HG03135 (cell line): ENCODE measurements around the gene CTBS.
"Not testable (repeated sequence)": the region's sequence is repeated elsewhere in the genome, so short reads cannot be mapped to it uniquely, and the experiment has no call there.

Experiments
- ATAC-seq: cut with Tn5 transposase; IDR thresholded peaks from one replicate; pipeline ENCODE4 v1.9.1; 2021; ENCODE audit warnings: mild to moderate bottlenecking, moderate library complexity; ENCODE audit not compliant: unreplicated experiment

Gene CTBS

DNA sequence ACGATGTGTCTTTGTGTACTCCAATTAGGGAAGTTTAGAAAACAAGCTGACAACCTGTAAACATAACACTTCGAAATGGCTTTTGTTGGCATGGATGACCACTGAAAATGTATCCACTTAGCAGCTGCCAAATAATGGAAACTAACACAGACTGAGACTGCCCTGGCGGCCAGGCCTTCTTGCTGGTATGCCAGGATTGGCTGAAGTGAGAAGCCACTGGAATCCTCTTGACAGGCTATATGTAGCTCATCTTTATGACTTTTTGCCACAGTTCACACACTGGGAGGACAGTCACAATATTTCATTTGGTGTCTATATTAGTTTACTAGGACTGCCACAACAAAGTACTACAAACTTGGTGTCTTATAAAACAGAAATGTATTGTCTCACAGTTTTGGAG lies 12.9 kb upstream of the CTBS start:
- ATAC-seq, result no peak

DNA sequence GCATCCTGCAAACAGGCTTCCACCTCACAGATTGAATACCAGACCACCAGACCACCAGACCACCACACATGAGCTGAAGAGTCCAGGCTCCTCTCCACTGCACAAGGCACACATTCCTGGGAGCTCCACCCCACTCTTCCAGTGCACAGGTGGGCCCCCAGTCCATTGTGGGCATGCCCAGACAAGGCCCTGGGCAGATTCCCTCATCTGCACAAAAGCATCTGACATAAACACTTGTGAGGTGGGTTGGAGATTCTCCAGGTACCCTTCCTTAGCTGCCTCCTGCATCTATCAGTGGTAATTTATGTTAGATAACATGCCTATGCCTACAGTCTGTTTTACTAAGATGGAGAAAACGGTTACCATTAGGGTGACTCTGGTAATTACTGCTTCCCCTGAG lies 11.6 kb upstream of the CTBS start:
- ATAC-seq, result no peak

DNA sequence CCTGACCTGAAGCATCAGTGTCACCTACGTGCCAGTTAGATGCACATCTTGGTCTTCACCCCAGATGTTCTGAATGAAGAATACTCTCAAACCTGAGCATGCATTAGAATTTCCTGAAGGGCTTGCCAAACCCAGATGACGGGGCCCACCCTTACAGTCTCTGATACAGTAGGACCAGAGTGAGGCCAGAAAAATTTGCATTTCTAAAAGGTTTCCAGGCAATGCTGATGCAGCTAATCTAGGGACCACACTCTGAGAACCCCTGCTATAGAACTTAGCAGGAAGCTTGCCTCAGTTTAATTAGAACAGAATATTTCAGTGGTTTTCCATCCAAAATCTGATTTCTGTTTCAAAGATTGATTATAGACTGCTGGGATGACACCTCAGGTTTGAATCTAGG lies 9.9 kb upstream of the CTBS start:
- ATAC-seq, result no peak

DNA sequence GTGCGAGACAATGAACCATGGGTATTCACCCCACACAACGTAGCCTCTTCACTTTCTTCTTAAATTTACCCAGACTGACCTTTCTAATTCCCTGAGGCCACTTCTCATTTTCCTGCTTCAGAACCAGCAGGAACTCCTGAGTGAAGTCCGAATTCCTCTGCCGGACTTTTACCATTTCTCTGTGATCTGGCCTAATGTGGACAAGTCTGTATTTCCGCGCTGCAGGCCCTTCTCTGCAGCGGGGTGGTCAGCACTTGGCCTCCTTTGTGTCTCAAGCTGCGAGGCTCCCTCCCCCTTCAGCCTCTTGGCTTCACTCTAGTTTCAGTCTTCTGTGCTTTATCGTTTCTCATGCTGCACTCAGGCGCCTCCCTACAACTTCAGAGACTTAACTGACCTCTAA lies 9.4 kb upstream of the CTBS start:
- ATAC-seq, result no peak

DNA sequence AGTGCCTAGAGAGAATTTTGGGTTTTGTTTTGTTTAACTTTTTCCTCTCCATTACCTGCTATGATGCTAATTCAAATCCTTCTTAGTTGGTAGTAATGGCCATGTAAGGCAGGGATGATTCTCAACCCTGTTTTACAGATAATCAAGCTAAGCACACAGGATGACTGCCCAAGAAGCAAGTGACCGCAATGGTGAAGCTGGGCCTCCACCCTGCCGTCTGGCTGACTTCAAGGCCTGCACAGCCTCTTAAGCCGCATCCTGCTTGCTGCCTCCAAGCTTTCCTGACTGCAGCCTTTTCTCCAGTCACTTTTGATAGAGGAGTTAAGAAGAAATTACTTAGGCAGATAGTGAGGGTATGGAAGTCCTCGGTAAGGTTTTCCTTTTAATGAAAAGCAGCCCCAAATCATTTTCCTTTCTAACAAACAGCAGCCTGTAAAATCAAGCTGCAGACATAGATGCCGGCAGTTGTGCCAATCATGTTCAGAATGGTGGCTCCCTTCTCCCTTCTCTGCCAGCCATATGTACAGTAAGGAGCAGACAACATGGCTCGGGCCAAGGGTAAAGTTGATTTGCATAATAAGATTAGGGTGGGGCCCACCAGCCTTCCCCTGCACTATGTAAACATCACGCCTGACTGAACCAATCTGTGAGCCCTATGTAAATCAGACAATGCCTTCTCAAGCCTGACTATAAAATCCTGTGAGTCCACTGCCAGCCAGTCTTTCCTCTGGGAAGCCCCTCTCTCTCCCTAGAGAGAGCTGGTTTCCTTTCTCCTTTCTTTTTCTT lies 8.8 kb upstream of the CTBS start:
- no peak for ATAC-seq

DNA sequence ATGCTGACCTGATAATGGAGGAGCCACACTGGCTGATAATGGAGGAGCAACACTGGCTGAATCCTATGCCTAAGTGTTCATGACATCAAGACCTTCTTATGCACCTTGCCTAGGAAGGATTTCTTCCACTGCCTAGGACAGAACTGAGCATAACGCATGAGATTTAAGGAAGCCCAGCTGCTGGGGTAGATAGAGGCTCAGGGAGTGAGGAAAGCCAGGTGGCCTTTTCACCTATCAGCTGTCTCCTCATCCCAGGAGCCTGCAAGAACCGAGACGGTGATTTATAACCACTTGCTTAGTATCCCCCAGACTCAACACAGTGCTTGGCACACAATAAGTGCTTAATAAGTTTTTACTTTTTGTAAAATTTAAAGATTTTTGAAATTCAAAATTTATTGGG lies 7.4 kb upstream of the CTBS start:
- ATAC-seq, result no peak

DNA sequence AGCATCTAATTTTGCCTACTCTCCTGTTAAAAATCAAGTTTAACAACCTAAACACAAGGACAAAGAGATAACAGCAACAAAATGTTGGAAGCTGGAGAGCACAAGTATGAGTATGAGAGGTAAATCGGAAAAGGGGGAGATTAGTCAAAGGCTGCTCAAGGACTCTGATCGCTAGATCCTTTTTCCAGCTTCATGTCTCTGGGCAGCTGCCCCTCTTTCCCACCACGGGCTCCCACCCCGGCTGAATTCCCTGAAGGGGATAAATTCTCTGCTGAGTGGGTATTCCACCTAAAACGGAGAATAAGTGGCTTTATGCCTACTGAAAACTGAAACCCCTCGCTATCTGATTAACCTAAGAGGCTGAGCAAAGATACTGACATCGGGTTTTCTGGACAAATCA lies 696 bp upstream of the CTBS start:
- ATAC-seq, result no peak

DNA sequence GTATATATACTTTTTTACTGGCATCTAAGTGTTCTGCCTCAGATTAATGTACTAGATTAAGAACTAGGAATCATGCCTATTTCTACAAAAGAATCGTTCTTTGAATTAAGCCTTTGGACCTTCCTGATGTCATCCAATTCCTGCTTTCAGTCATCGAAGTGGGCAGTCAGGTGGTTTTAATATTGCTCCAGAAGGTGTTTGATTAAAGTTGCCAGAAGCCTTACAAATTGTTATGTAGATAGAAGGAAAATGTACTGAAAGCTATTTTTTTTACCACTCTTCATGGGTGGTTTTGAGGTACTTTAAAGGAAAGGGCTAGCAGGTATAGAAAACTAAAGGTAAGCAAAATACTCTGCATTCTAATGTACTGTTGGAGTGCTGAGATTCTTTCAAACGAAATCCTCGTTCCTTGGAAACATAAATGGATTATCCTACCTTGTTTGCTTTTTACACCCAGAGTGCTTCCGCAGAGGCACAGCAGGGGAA lies 716 bp downstream of the CTBS start:
- ATAC-seq, result no peak

DNA sequence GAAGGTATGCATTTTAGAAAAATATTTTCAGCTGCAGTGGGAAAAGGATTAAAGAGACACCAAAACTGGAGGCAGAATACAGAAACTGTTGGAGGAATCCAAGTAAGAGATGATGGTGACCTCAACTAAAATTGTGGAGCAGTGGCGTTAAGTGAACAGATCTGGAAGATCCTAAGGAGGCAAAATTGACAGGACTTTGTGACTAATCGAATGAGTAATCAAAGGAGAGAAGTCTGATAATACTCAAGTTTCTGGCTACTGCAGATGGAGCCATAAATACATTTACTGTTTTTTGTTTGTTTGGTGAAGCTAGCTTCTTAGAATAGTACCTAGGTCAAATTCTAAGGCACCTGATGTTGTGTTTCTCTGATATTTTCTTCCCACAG lies 3.1 kb downstream of the CTBS start:
- no peak for ATAC-seq

DNA sequence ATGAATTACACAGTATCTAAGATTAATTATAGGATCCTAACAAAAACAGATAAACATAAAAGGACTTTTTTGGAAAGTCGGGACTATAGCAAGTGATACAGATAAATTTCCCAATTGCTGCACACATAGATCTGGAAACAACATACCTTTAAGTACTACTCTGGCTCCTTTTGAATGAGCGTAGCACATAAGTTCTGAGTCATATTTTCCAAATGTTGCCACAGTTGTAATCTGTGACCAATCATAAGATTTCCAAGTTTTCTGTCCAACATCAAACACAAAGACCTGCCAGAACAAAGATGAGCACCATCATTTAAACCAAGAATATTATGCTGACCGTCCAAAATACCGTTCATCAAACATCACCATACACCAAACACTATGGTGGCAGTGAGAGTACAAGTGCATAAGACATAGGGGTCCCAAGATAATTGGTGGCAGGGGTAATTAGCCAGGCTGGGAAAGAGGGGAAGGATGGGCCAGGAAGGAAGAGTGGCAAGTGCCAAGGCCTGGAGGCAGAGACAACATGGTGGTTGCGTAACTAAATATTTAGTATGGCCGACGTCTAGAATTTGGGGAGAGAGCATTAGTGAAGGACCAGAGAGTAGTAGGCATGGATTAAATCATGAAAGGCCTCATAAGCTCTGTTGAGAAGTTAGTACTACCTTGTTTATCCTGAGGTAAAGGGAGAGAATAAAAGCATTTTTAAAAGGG lies 3.6 kb downstream of the CTBS start:
- ATAC-seq, result no peak

DNA sequence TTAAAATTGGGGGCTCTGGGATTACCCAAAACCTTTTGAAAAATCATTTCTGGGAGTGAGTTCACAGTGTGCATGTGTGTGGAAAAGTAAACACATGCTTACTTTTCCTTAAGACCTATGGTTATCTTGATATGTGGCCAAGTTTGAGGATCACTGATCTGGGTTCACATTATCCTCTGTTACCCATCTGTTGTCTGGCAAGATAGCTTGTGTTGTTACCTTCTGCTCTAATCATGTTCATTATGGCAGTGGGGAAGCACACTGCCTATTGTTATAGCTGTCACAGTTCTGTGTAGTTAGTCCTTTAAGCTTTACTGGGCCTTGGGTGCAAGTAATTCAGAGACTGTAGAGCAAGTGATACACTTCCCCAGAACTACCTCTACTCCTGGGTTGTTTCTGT lies 5.0 kb downstream of the CTBS start:
- ATAC-seq, result no peak

DNA sequence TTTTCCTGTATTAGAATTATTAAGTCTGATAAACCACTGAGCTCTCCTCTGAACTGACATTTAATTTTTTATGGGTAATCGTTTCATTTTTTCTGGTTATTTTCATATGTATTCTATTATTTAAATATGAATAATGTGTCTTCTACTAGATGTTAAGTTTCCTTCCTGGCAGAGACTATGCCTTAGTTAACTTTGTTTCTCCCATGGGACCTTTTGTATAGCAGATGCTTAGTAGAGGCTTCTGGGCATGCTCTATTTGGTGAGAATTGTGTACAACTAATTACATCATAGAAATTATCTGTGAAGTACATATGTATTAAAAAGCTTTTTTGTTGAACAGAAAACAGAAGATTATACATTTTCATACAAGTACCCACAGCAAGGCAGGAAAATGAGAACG lies 23.4 kb downstream of the CTBS start:
- ATAC-seq, result no peak

DNA sequence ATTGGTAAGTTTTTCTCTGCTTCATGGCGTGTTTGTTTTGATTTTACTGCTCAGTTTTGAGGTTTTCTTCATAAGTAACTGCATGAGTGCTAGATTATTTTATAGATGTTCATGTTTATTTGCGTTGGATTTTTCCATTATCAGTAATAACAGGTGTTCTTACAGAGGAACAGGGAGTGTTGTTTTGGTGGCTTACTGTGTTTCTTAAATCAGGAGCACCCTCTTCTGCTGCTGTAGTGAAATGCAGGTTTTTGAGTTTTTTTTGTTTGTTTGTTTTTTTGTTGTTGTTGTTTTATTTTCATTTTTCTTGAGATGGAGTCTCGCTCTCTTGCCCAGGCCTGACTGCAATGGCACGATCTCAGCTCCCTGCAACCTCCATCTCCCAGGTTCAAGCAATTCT lies 32.6 kb downstream of the CTBS start:
- no peak for ATAC-seq

DNA sequence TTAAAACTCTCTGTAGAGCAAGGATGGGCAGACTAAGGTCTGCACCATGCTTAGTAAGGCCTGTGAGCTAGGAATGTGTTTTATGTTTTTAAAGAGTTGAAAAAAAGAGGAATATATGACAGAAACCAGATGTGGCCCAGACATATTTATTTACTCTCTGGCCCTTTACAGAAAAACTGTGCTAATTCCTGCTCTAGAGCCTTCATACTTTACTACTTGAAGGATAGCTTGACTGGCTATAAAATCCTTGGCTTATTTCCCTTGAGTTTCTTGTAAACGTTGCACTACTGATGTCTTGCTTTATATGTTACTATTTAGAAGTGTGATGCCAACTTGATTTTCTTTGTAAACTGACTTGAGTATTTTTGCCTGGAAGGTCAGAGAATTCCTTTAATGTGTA lies 33.5 kb downstream of the CTBS start:
- ATAC-seq, result no peak

DNA sequence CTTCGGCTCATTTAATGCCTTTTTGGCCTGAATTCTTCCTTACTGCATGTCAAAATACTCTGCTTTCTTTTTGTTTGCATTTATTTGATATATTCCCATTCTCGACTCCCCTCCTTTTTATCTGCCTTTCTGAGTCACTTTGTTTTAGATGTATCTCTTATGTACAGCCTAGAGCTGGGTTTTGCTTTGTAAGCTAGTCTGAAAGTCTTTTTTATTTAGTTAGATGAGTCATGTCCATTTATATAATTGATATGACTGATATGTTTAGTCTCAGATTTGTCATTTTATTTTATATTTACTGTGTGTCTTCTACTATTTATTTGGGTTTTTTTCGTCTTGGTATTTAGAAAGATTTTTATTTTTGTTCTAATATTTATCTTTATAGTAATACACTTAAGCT lies 34.3 kb downstream of the CTBS start:
- ATAC-seq, result no peak

DNA sequence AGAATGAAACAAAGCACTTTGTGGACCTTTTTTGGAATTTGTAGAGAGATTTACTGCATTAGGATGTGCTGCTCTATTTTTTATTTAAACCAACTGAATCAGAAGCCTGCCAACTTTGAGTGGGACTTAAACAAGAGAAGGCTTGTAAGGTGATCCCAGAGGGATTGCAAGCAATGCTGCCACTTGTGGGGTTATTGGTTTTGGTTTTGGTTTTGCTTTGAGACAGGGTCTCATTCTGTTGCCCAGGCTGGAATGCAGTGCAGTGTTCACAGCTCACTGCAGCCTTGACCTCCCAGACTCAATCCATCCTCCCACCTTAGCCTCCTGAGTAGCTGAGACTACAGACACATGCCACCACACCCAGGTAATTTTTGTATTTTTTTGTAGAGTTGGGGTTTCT lies 35.6 kb downstream of the CTBS start:
- ATAC-seq, result no peak

DNA sequence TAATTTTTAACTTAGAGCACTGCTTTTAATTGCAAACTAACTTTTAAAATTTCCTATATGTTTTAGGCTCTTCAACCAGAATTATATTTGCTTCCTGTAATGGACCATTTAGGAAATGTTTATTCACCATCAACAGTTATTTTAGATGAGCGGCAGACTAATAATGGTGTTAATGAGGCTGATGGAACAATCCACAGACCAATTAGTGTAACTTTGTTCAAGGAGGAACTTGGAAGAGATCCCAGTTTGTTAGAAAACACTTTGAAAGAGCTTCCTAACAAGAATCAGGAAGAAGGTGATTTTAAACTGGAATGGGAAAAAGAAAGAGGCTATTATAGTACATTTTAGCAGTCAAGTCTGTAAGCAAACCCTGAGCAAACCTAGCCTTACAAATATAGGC lies 48.5 kb downstream of the CTBS start:
- ATAC-seq, result no peak

DNA sequence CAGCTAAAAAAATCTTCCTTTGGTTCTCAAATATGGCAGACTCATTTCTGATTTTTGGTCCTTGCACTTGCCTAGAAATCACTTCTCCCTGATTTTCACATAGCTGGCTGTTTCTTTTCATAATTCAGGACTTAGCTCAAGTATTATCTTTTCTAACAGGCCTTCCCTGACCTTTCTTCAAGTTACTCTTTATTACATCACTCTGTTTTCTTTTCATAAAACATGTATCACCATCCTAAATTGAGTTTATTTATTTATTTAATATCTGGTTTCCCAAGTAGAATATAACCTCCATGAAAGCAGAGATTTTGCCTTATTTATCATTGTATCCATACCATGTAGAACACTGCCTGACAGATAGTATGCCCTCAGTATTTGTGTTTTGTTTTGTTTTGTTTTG lies 49.6 kb downstream of the CTBS start:
- no peak for ATAC-seq

DNA sequence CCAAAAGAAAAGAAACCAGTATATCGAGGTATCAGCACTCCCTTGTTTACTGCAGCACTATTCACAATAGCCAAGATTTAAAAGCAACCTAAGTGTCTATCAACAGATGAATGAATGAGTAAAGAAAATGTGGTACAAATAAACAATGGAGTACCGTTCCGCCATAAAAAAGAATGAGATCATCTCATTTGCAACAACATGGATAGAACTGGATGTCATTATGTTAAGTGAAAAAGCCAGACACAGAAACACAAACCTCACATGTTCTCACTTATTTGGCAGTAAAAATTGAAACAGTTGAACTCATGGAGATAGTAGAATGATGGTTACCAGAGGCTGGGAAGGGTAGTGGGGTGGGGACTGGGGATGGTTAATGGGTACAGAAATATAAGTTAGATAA lies 63.6 kb downstream of the CTBS start:
- ATAC-seq, result no peak

DNA sequence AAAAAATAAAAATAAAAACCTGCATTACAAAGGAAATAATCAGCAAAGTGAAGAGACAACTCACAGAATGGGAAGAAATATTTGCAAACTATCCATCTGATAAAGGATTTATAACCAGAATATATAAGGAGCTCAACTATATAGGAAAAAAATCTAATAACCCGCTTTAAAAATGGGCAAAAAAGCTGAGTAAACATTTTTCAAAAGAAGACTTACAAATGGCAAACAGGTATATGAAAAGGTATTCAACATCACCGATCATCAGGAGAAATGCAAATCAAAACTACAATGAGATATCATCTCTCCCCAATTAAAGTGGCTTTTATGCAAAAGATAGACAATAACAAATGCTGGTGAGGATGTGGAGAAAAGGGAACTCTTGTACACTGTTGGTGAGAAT lies 64.1 kb downstream of the CTBS start:
- ATAC-seq, result no peak

DNA sequence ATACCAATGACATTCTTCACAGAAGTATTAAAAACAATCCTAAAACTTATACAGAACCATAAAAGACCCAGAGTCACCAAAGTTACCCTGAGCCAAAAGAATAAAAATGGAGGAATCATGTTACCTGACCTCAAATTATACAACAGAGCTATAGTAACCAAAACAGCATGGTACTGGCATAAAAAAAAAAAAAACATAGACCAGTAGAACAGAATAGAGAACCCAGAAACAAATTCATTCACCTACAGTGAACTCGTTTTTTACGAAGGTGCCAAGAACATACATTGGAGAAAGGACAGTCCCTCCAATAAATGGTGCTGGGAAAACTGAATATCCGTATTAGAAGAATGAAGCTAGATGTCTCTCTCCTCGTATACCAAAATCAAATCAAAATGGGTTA lies 65.2 kb downstream of the CTBS start:
- ATAC-seq, result no peak

DNA sequence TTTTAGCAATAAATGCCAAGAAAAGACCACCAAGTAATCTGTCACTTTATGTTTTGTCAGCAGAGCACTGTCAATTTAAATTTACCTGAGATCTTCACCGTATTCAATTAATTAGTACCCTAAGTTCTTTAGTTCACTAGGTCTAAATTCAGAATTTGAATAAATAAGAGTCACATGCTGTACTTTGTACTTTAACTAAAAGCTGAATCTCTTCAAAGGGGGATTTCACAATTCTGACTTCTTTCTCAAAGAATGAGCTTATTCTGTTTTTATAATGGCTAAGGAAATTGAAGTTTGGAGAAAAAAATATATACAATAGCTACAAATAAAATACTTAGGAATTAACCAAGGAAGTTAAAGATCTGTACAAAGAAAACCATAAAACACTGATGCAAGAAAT lies 65.7 kb downstream of the CTBS start:
- no peak for ATAC-seq

DNA sequence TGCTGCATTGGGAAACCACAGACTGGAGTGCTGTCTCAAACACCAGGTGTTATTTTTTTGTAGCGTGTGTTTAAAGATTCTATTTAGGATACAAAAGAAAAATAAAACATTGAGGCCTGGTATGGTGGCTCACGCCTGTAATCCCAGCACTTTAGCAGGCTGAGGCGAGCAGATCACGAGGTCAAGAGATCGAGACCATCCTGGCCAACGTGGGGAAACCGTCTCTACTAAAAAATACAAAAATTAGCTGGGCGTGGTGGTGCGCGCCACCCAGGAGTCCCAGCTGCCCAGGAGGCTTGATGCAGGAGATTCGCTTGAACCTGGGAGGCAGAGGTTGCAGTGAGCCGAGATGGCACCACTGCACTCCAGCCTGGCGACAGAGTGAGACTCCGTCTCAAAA lies 66.4 kb downstream of the CTBS start:
- ATAC-seq, result not testable (repeated sequence)
